NT2/D1 (cell line): ENCODE measurements around the gene NRL.

Experiments
- SUZ12 ChIP-seq: IDR thresholded peaks from 2 replicates; pipeline ENCODE4 v1.6.1; 2011; ENCODE audit not compliant: insufficient read length, insufficient read depth; ENCODE audit errors: extremely low read depth
- YY1 ChIP-seq: IDR thresholded peaks from 2 replicates; pipeline ENCODE4 v1.6.1; 2011; ENCODE audit not compliant: insufficient read length, insufficient read depth
- ZNF274 ChIP-seq: IDR thresholded peaks from 2 replicates; pipeline ENCODE4 v1.6.1; 2011; ENCODE audit warnings: mild to moderate bottlenecking, low read depth, low read length

DNA sequence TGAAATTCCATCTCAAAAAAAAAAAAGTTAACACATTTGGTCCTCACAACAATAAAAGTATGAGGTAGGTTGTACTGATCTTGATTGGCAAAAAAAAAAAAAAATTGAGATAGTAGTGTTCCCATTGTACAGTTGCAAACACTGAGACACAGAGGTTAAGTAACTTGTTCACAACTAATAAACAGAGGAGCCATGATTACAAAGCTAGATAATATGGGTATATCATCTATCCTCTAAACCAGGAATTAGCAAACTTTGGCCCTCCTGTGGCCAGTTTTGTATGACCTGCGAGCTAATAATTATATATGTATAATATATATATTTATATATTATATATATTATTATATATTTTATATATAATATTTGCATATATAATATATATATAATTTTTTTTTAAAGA lies 19.0 kb upstream of the NRL start:
- TF ChIP-seq YY1 (no peak), SUZ12 (no peak), ZNF274 (no peak)
